ENCODE results near the gene CDC6.
A peak's percentile ranks its signal among the peaks of the same experiment; 100 is the strongest.

DNA sequence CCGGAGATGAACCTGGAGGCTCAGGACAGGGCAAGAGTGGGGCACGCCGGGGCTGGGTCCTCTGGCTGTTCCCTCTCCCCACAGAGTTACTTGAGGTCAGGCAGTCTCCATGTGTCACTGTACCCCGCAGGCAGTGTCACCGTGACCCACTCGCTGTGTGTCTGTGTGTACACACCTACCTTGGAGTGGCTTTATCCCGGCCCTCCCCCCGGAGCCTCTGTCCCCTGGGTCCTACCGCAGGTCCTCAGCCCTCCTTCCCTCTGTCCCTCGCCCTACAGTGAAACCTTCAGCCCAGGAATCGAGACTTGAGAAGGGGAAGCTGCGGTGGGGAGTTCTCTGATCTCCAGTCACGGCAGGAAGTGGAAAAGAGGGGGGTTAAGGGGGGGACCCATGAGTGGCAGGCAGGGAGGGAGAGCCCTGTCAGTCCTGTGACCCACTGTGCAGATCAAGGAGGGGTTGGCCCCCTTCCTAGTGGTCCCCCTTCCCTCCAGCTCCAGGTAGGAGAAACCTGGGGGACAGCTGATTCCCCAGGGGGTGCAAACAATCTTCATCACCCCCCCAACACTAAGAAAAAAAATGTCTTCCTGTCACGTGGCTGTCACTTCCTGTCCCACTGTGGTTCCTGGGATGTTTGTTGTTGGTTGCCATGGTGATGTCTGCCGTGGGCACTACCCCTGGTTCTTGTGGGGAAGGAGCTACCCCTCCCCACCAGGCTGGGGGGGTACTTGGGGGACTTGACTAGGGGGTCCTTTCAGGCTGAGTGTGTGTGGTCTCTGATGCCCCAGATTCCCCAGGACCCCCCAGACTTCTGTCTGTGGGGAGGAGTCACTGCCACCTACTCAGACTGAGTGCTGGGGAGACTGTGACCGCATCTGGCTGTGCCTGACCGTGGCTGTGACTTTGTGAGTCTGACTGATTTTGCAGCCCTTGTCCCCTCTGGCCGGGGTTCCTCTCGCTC lies 35.0 kb downstream of the CDC6 start:
- TF ChIP-seq SP1 (IDR thresholded peaks at IDR 0.05) (no peak), FOXM1 (IDR thresholded peaks at IDR 0.05; ENCODE audit: borderline replicate concordance) (no peak), FOXK2 (IDR thresholded peaks at IDR 0.05) (no peak), ZNF384 (IDR thresholded peaks at IDR 0.05) (0 out of 2 replicates have a peak, but pooled peaks have one; percentile 48), SUZ12 (IDR thresholded peaks at IDR 0.05) (no peak), ARNT (IDR thresholded peaks at IDR 0.05) (no peak), LEF1 (IDR thresholded peaks at IDR 0.05; ENCODE audit: borderline replicate concordance) (no peak), FOXA1 (IDR thresholded peaks at IDR 0.05) (no peak), ELF4 (IDR thresholded peaks at IDR 0.05) (no peak)
- TF ChIP-seq, protein P1, sequence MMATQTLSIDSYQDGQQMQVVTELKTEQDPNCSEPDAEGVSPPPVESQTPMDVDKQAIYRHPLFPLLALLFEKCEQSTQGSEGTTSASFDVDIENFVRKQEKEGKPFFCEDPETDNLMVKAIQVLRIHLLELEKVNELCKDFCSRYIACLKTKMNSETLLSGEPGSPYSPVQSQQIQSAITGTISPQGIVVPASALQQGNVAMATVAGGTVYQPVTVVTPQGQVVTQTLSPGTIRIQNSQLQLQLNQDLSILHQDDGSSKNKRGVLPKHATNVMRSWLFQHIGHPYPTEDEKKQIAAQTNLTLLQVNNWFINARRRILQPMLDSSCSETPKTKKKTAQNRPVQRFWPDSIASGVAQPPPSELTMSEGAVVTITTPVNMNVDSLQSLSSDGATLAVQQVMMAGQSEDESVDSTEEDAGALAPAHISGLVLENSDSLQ (IDR thresholded peaks at IDR 0.05), result peak; percentile 57
